ENCODE data around the gene TCP10L. TPM values are rescaled to one million over a fixed set of nuclear protein-coding genes. Genes with fewer than 3 reads are reported as not detected.
"Not testable (repeated sequence)": the region's sequence is repeated elsewhere in the genome, so short reads cannot be mapped to it uniquely, and the experiment has no call there.

TCP10L gene, protein sequence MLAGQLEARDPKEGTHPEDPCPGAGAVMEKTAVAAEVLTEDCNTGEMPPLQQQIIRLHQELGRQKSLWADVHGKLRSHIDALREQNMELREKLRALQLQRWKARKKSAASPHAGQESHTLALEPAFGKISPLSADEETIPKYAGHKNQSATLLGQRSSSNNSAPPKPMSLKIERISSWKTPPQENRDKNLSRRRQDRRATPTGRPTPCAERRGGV
- total RNA-seq, result not detected

GRCh38 chr21:32585042-32585710 is at the start of gene TCP10L:
Gene TCP10L, minus strand, starts transcription at chr21:32585523. Its CDS starts 1,219 bp downstream, at chr21:32584304.
- ATAC-seq, result no peak

GRCh38 chr21:32626621-32627196 is 41.4 kb upstream of the TCP10L start:
- ATAC-seq, result no peak

DNA sequence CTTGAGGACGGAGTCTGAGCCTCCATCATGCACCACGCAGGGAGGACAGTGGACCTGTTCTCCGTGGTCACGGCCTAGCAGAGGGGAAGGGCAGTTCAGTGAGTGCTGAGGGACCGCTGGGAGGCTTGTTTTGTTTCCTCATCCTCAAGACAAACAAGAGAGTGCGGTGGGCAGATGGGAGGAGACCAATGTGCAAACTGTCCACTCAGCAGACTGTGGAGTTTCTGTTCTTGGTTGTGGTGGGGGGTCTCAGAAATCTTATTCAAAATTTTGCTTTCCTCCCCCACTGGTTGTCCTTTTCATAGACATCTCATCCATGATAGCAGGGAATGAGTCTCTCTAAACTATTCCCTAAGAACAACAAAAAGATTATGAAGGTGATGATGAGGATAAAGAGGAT is 32.9 kb upstream of the TCP10L start:
- not testable (repeated sequence) for ATAC-seq

- no peak for ATAC-seq
These were observed 28.2 kb upstream of the TCP10L start for GRCh38 chr21:32613436-32614043.

- ATAC-seq, result no peak
These were observed 27.6 kb upstream of the TCP10L start for GRCh38 chr21:32612999-32613337.

DNA sequence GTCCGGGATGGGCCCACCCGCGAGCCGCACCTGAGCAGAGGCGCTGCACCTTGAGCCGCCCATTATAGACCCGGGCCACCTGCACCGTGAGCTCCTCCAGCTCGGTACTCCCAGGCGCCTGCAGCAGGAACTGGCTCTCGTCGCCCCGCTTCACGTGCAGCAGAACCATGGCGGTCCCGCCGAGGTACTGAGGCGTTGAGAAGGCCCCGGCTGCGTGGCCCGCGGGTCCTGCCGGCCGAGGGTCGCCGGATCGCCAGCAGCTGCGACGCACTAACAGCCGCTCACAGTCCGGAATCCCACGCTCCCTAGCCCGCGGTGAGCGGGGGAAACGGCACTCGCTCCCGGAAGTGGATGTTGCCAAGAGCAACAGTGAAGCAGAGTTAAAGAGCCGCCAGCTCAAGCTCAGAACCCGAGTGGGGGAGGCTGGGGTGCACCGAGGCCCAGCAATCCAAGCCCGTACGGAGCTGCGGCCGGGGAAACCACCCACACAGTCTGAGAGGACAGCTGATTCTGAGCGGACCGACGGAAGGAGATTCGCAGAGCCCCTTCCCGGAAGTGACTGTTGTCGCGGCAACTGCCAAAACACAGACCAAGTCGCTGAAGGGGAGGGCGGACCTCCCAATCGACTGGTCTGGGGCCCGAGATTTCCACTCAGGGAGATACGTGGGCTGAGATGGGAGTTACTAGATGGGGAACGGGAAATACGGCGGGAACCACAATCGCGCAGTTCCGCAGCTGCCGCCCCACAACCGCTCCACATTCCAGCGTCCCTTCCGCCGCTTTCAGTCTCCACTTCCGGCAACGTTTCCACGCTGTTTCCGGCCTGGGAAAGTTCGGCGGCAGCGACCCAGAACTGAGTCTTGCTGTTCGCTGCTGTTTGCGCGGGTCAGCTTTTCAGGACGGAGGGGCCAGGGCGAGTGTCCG is 27.0 kb upstream of the TCP10L start, which contains the start of gene CFAP298:
Gene CFAP298 (minus strand): TSS at position 303 of the 924 bp plus-strand sequence. CDS start 134 bp downstream, at position 169.
- ATAC-seq, result peak; percentile 98

DNA sequence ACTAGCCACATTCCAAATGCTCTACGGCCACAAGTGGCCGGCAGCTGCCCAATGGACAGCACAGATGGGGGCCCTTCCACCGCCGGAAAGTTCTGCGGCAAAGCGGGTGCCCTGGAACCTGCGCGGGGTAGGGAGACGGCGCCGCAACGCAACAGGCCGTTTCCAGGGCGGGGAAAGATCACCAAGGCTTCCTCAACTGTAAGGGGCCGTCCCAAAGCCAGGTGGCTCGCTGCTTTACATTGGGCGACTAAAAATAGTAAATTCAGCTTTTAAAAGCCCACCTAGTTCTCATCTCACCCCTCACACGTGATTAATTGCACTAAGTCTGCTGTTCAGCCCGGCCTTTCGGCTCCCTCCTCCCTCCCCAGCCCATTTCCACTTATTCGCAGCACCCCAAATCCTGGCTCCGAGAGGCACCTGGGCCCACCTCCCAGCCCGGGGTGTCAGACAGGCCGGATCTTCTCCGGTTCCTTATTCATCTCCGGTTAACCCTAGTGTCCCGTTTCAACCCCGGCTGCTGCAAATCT is 26.2 kb upstream of the TCP10L start:
- ATAC-seq, result peak; percentile 40

- not testable (repeated sequence) for ATAC-seq
These were observed 25.6 kb upstream of the TCP10L start for GRCh38 chr21:32610940-32611339.

DNA sequence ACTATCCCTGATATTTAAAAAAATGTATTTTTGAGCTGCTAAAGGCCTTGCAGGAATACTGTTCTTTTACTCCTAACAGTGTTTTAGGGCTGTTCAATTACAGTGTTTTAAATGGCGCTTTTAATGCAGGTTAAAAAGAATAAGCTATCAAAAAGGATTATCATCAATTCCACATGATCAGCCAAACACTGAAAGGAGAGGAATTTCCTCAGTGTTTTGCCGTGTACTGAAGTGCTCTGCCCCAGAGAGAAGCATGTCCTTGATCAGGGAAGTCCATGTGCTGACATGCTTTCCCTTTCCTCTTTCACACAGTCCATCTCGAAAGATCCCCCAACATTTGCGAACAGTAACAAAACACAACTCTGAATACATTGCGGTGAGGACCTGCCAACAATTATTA is 23.5 kb upstream of the TCP10L start:
- no peak for ATAC-seq

DNA sequence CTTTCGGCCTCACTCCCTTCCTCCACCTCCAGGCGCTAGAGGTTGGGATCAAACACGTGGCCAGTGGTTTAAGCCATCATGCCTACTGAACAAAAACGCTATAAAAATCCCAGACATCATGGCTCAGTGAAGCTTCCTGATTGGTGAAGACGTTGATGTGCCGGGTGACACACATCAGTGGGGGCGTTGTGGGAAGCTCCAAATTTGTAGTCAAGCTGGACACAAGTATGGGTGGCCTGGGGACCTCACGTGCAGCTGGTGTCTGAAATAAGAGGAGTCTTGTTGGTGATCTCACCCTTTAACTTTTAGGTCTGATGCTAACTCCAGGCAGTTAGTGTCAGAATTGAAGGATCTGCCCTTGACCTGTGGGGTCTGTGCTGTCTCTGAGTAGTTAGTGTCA is 20.1 kb upstream of the TCP10L start:
- no peak for ATAC-seq

DNA sequence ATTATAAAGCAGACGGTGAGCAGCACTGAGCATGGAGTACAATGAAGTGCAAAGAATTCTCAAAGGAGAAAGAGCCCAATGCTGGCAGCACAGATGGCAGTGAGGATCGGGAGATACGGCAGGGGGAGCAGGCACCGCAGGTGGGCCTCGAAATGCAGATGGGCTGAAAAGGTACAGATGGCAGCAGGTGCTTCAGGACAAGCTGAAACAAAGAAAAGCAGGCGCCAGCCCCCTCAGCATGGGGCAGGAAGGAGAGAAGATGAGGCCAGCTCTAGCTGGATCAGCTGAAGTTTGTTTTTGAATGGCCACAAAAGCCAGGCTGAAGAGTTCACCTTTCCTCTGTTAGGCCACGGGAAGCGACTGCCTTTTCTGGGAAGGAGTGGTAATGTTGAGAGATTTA is 19.1 kb upstream of the TCP10L start:
- ATAC-seq, result no peak

- ATAC-seq, result no peak
These were observed 17.8 kb upstream of the TCP10L start for GRCh38 chr21:32603131-32603530.

DNA sequence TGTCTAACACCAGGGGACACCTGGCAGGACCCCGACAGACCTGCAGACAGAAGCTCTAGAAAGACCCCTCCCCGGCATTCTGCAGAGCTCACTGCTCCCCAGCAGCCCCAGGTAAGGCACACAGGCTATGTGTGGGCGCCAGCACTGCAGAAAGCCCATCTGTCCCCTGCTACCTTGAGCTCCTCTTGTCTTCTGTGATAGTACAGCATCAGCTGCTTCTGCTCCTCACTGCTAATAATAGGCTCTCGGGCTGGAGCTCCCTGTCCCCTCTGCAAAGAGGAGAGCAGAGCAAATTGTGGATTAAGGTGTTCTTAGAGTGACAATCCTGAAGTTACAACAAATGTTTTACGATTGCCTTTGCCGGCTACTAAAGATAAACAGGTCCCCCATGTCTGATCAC is 16.8 kb upstream of the TCP10L start:
- ATAC-seq, result no peak

GRCh38 chr21:32599526-32599925 is 14.2 kb upstream of the TCP10L start:
- no peak for ATAC-seq

DNA sequence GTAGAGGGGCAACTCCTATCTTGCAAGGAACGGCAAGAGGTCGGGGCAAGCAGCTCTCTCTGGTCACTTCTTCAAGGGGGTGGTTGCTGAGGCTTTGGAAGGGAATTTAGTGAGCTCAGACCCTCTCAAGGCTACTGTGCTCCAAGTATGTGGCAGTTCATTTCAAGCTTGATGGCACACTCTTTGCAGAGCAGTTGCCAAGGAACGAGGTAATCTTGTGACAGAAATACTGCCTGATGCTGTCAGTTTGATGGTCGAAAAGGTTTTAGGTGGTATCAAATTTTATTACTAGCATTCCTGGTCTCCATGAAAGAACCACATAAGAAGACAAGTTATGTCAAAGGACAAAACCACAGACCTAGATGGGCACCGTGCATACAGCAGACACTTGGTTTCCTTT is 13.8 kb upstream of the TCP10L start:
- ATAC-seq, result no peak

- peak; percentile 90 for ATAC-seq
These were observed 11.9 kb upstream of the TCP10L start for GRCh38 chr21:32597205-32597604.

- no peak for ATAC-seq
These were observed 10.1 kb upstream of the TCP10L start for GRCh38 chr21:32595431-32595830.

DNA sequence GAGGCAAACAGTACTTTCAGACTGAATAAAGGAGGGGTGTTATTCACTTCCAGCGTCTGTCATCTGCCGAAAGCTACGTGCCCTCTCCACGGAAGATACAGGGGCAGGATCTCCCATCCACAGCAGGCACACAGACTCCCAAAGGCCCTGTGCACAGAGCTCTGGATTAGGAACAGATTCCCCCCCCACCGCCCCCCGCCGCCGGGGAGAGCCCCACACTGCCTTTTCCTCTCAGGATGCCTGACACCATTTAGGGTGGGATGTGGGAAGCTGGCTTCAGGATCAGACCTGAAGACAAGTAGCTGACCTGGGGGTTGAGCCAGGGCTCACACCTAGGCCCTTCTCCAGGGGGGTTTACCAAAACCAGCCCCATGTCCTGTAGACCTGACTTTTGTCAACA is 8.4 kb upstream of the TCP10L start:
- ATAC-seq, result no peak

GRCh38 chr21:32592929-32593502 is 7.7 kb upstream of the TCP10L start:
- no peak for ATAC-seq

- no peak for ATAC-seq
These were observed 4.8 kb upstream of the TCP10L start for GRCh38 chr21:32590130-32590529.

- ATAC-seq, result no peak
These were observed 2.3 kb upstream of the TCP10L start for GRCh38 chr21:32587651-32588050.

DNA sequence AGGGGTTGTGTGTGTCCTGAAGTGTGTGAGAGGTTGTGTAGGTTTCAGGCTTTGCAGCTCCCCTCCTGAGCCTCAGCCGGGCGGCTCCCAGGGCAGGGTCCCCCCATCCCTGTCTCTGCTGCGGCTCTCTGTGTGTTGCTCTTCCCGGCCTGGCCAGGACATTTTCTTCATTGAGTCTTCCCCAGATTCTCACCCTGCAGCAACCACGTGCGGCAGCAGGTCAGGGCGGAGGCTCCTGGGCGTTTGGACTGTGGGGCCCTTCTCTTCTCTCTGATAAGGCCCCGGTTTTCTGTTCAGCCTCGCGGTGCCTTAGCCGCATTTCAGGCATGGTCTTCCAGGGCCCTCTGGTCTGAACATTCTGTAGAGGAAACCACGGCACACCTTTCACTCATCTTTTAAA is 1.8 kb upstream of the TCP10L start:
- no peak for ATAC-seq

Data from esophagus mucosa (tissue), 1 donor.